ENCODE results near the gene CDKN2AIP. TPM values are rescaled to one million over a fixed set of nuclear protein-coding genes. Genes with fewer than 3 reads are reported as not detected.

CDKN2AIP gene
- total and polyA plus RNA-seq, 2 donors: 29.1 to 33.2 TPM

GRCh38 chr4:183409483-183409882 lies 35.0 kb upstream of the CDKN2AIP start:
- peaks cover 2% of the 10 kb centered on the region in 2 donors for H3K4me1 ChIP-seq (ENCODE audit: control insufficient read depth in 2 of 2, insufficient read depth in 2 of 2, low read length in 2 of 2)
- DNase-seq (ENCODE audit: low read depth in 6 of 9, low spot score in 9 of 9): no peak
- H3K9me3 ChIP-seq (ENCODE audit: control insufficient read depth in 2 of 2, insufficient read depth in 1 of 2, low read length in 1 of 2): peaks cover 0 to under 1% of the 10 kb centered on the region in 2 donors
- H3K4me3 ChIP-seq (ENCODE audit: low read length in 2 of 2): no peak overlapping the region
- H3K27ac ChIP-seq (ENCODE audit: low read depth in 1 of 2, low read length in 1 of 2): no peak overlapping the region
- WGBS: 97% methylated on average over 4 of the region's 4 CpGs
- H3K27me3 ChIP-seq (ENCODE audit: control insufficient read depth in 2 of 2, insufficient read depth in 1 of 2, low read length in 1 of 2): peaks cover 0 to 5% of the 10 kb centered on the region in 2 donors
- no peaks in the 10 kb centered on the region for H3K36me3 ChIP-seq (ENCODE audit: control insufficient read depth in 2 of 2, insufficient read depth in 2 of 2, low read length in 1 of 2)

GRCh38 chr4:183409934-183410333 lies 34.5 kb upstream of the CDKN2AIP start:
- Histone ChIP-seq H3K27ac (ENCODE audit: low read depth in 1 of 2, low read length in 1 of 2) (no peak overlapping the region), H3K4me1 (ENCODE audit: control insufficient read depth in 2 of 2, insufficient read depth in 2 of 2, low read length in 2 of 2) (peaks cover 2% of the 10 kb centered on the region in 2 donors), H3K9me3 (ENCODE audit: control insufficient read depth in 2 of 2, insufficient read depth in 1 of 2, low read length in 1 of 2) (no peaks in the 10 kb centered on the region), H3K4me3 (ENCODE audit: low read length in 2 of 2) (no peak overlapping the region), H3K27me3 (ENCODE audit: control insufficient read depth in 2 of 2, insufficient read depth in 1 of 2, low read length in 1 of 2) (peaks cover 0 to 5% of the 10 kb centered on the region in 2 donors), H3K36me3 (ENCODE audit: control insufficient read depth in 2 of 2, insufficient read depth in 2 of 2, low read length in 1 of 2) (no peaks in the 10 kb centered on the region)
- DNase-seq (ENCODE audit: low read depth in 6 of 9, low spot score in 9 of 9): no peak
- WGBS: 96% methylated on average over 9 of the region's 9 CpGs

- Histone ChIP-seq H3K36me3 (ENCODE audit: control insufficient read depth in 2 of 2, insufficient read depth in 2 of 2, low read length in 1 of 2) (no peaks in the 10 kb centered on the region), H3K4me1 (ENCODE audit: control insufficient read depth in 2 of 2, insufficient read depth in 2 of 2, low read length in 2 of 2) (peaks cover 2% of the 10 kb centered on the region in 2 donors), H3K4me3 (ENCODE audit: low read length in 2 of 2) (no peak overlapping the region), H3K9me3 (ENCODE audit: control insufficient read depth in 2 of 2, insufficient read depth in 1 of 2, low read length in 1 of 2) (no peaks in the 10 kb centered on the region), H3K27me3 (ENCODE audit: control insufficient read depth in 2 of 2, insufficient read depth in 1 of 2, low read length in 1 of 2) (peaks cover 0 to 5% of the 10 kb centered on the region in 2 donors), H3K27ac (ENCODE audit: low read depth in 1 of 2, low read length in 1 of 2) (no peak overlapping the region)
- DNase-seq (ENCODE audit: low read depth in 6 of 9, low spot score in 9 of 9): no peak
- WGBS: 93% methylated on average over 11 of the region's 11 CpGs
Observed at GRCh38 chr4:183411291-183411861, 33.1 kb upstream of the CDKN2AIP start.

- Histone ChIP-seq H3K4me1 (ENCODE audit: control insufficient read depth in 2 of 2, insufficient read depth in 2 of 2, low read length in 2 of 2) (no peaks in the 10 kb centered on the region), H3K9me3 (ENCODE audit: control insufficient read depth in 2 of 2, insufficient read depth in 1 of 2, low read length in 1 of 2) (no peaks in the 10 kb centered on the region), H3K27me3 (ENCODE audit: control insufficient read depth in 2 of 2, insufficient read depth in 1 of 2, low read length in 1 of 2) (peaks cover 0 to 5% of the 10 kb centered on the region in 2 donors), H3K36me3 (ENCODE audit: control insufficient read depth in 2 of 2, insufficient read depth in 2 of 2, low read length in 1 of 2) (no peaks in the 10 kb centered on the region), H3K4me3 (ENCODE audit: low read length in 2 of 2) (no peak overlapping the region), H3K27ac (ENCODE audit: low read depth in 1 of 2, low read length in 1 of 2) (no peak overlapping the region)
- DNase-seq (ENCODE audit: low read depth in 6 of 9, low spot score in 9 of 9): no peak
- 93% methylated on average over 11 of the region's 11 CpGs for WGBS
Observed at GRCh38 chr4:183412821-183413220, 31.6 kb upstream of the CDKN2AIP start.

GRCh38 chr4:183413234-183414200 lies 30.9 kb upstream of the CDKN2AIP start:
- Histone ChIP-seq H3K9me3 (ENCODE audit: control insufficient read depth in 2 of 2, insufficient read depth in 1 of 2, low read length in 1 of 2) (no peaks in the 10 kb centered on the region), H3K4me1 (ENCODE audit: control insufficient read depth in 2 of 2, insufficient read depth in 2 of 2, low read length in 2 of 2) (no peaks in the 10 kb centered on the region), H3K27ac (ENCODE audit: low read depth in 1 of 2, low read length in 1 of 2) (no peak overlapping the region), H3K27me3 (ENCODE audit: control insufficient read depth in 2 of 2, insufficient read depth in 1 of 2, low read length in 1 of 2) (peaks cover 0 to 2% of the 10 kb centered on the region in 2 donors), H3K4me3 (ENCODE audit: low read length in 2 of 2) (no peak overlapping the region), H3K36me3 (ENCODE audit: control insufficient read depth in 2 of 2, insufficient read depth in 2 of 2, low read length in 1 of 2) (no peaks in the 10 kb centered on the region)
- 95% methylated on average over 28 of the region's 28 CpGs for WGBS
- no peak for DNase-seq (ENCODE audit: low read depth in 6 of 9, low spot score in 9 of 9)

- H3K27ac ChIP-seq (ENCODE audit: low read depth in 1 of 2, low read length in 1 of 2): no peak overlapping the region
- WGBS: 84% methylated on average over 10 of the region's 10 CpGs
- no peak overlapping the region for H3K4me3 ChIP-seq (ENCODE audit: low read length in 2 of 2)
- H3K9me3 ChIP-seq (ENCODE audit: control insufficient read depth in 2 of 2, insufficient read depth in 1 of 2, low read length in 1 of 2): no peaks in the 10 kb centered on the region
- DNase-seq (ENCODE audit: low read depth in 6 of 9, low spot score in 9 of 9): no peak
- H3K4me1 ChIP-seq (ENCODE audit: control insufficient read depth in 2 of 2, insufficient read depth in 2 of 2, low read length in 2 of 2): no peaks in the 10 kb centered on the region
- H3K27me3 ChIP-seq (ENCODE audit: control insufficient read depth in 2 of 2, insufficient read depth in 1 of 2, low read length in 1 of 2): peaks cover 0 to 2% of the 10 kb centered on the region in 2 donors
- no peaks in the 10 kb centered on the region for H3K36me3 ChIP-seq (ENCODE audit: control insufficient read depth in 2 of 2, insufficient read depth in 2 of 2, low read length in 1 of 2)
Observed at GRCh38 chr4:183416879-183417755, 27.3 kb upstream of the CDKN2AIP start.

- WGBS: 90% methylated on average over 9 of the region's 9 CpGs
- no peak for DNase-seq (ENCODE audit: low read depth in 6 of 9, low spot score in 9 of 9)
Observed at GRCh38 chr4:183422962-183423631, 21.3 kb upstream of the CDKN2AIP start.

GRCh38 chr4:183424109-183424744 lies 20.2 kb upstream of the CDKN2AIP start:
- Histone ChIP-seq H3K4me3 (ENCODE audit: low read length in 2 of 2) (no peak overlapping the region), H3K27ac (ENCODE audit: low read depth in 1 of 2, low read length in 1 of 2) (no peak overlapping the region), H3K36me3 (ENCODE audit: control insufficient read depth in 2 of 2, insufficient read depth in 2 of 2, low read length in 1 of 2) (no peaks in the 10 kb centered on the region), H3K27me3 (ENCODE audit: control insufficient read depth in 2 of 2, insufficient read depth in 1 of 2, low read length in 1 of 2) (no peaks in the 10 kb centered on the region), H3K4me1 (ENCODE audit: control insufficient read depth in 2 of 2, insufficient read depth in 2 of 2, low read length in 2 of 2) (peaks cover 0 to 2% of the 10 kb centered on the region in 2 donors), H3K9me3 (ENCODE audit: control insufficient read depth in 2 of 2, insufficient read depth in 1 of 2, low read length in 1 of 2) (no peaks in the 10 kb centered on the region)
- DNase-seq (ENCODE audit: low read depth in 6 of 9, low spot score in 9 of 9): no peak
- WGBS: 90% methylated on average over 5 of the region's 5 CpGs

More at GRCh38 chr4:183422962-183423631, 21.3 kb upstream of the CDKN2AIP start:
- H3K36me3 ChIP-seq (ENCODE audit: control insufficient read depth in 2 of 2, insufficient read depth in 2 of 2, low read length in 1 of 2): no peaks in the 10 kb centered on the region
- no peak overlapping the region for H3K4me3 ChIP-seq (ENCODE audit: low read length in 2 of 2)
- H3K9me3 ChIP-seq (ENCODE audit: control insufficient read depth in 2 of 2, insufficient read depth in 1 of 2, low read length in 1 of 2): no peaks in the 10 kb centered on the region
- peak overlapping the region in 1 of 2 donors; percentile 42 for H3K27ac ChIP-seq (ENCODE audit: low read depth in 1 of 2, low read length in 1 of 2)
- peaks cover 0 to 2% of the 10 kb centered on the region in 2 donors for H3K4me1 ChIP-seq (ENCODE audit: control insufficient read depth in 2 of 2, insufficient read depth in 2 of 2, low read length in 2 of 2)
- H3K27me3 ChIP-seq (ENCODE audit: control insufficient read depth in 2 of 2, insufficient read depth in 1 of 2, low read length in 1 of 2): no peaks in the 10 kb centered on the region
